Motor neuron (in vitro differentiated cells): ENCODE results near the gene ARID1A. TPM values are rescaled to one million over a fixed set of nuclear protein-coding genes. Genes with fewer than 3 reads are reported as not detected.
A peak's percentile ranks its signal among the peaks of the same experiment; 100 is the strongest.
"Not testable (repeated sequence)": the region's sequence is repeated elsewhere in the genome, so short reads cannot be mapped to it uniquely, and the experiment has no call there.

ENCODE experiments used
- ATAC-seq, 8 experiments: fragments of 200-7000 bp; cut with Tn5 transposase; replicated peaks in 6 of 8; 2 replicates each; pipeline ENCODE4 v1.8.0; 2021; ENCODE audit warnings: mild to moderate bottlenecking in 8 of 8, moderate library complexity in 8 of 8
- H3K27ac ChIP-seq, 2 donors: fragments of 250-450 bp; sonication (Bioruptor Pico); 2 replicates each; pipeline ENCODE4 v1.9.0; 2021; ENCODE audit warnings: antibody characterized with exemption in 2 of 2, mild to moderate bottlenecking in 2 of 2, moderate library complexity in 1 of 2
- H3K4me1 ChIP-seq, 2 donors: fragments of 250-450 bp; sonication (Bioruptor Pico); replicated peaks in 1 of 2; 2 replicates each; pipeline ENCODE4 v1.6.1; 2021; ENCODE audit warnings: antibody characterized with exemption in 2 of 2, mild to moderate bottlenecking in 2 of 2, moderate library complexity in 1 of 2
- H3K4me3 ChIP-seq, 5 donors: fragments of 250-450 bp; sonication (Bioruptor Pico); 2 replicates each; pipeline ENCODE4 v1.9.0; 2021; ENCODE audit warnings: antibody characterized with exemption in 5 of 5, mild to moderate bottlenecking in 5 of 5, moderate library complexity in 4 of 5
- WGBS, 10 experiments: fragments of 450-650 bp; shearing (Covaris generic); methylation state at CpG; one replicate each; pipeline ENCODE4 v1.0.0; 2022; 5-methylcytosine and 5-hydroxymethylcytosine counted together
- in situ Hi-C, 9 experiments: fragments of 400-800 bp; cut with MboI; loops; one replicate each; pipeline ENCODE4 v1.15.0; 2021; ENCODE audit warnings: low sequenced_read_pairs in 9 of 9, low pct_unique_long_range_greater_than_20kb in 2 of 9; ENCODE audit not compliant: unreplicated experiment in 9 of 9
- total RNA-seq, 8 experiments: library from RNA; unstranded; fragments of 300-600 nt; gene quantifications; 2 replicates each; pipeline versions ENCODE4 v1.2.3 to v1.2.4, GENCODE V29; 2022

ARID1A gene
- total RNA-seq, 8 experiments from 2014 or later, result 10.0 to 80.0 (median 56.3) TPM

- H3K4me1 ChIP-seq, result peaks cover 70 to 71% of the 10 kb centered on the region in 2 donors
- H3K27ac ChIP-seq, result no peak overlapping the region
- no peak for ATAC-seq
- H3K4me3 ChIP-seq, result no peak overlapping the region
- WGBS, 10 experiments, result 60 to 100% (median 80%) methylated on average over 1 of the region's 1 CpG; no CpG with 5 or more reads in 4 of the 10 experiments
- in situ Hi-C loops, result no loop called here
These were observed 6.8 kb downstream of the ARID1A start for GRCh38 chr1:26702680-26703038.

- in situ Hi-C loops, result no loop called here
- ATAC-seq, result no peak
- no peak overlapping the region for H3K27ac ChIP-seq
- H3K4me1 ChIP-seq, result peaks cover 70 to 71% of the 10 kb centered on the region in 2 donors
- H3K4me3 ChIP-seq, result no peak overlapping the region
These were observed 7.7 kb downstream of the ARID1A start for GRCh38 chr1:26703478-26703877.

GRCh38 chr1:26704629-26705028, 8.8 kb downstream of the ARID1A start:
- Histone ChIP-seq H3K4me3 (no peak overlapping the region), H3K4me1 (peaks cover 66 to 70% of the 10 kb centered on the region in 2 donors), H3K27ac (peak overlapping the region in 1 of 2 donors; percentile 27)
- WGBS, 10 experiments, result 71 to 100% (median 100%) methylated on average over 1 to 5 of the region's 5 CpGs; no CpG with 5 or more reads in 2 of the 10 experiments
- in situ Hi-C loops, result no loop called here
- ATAC-seq, result no peak

- peaks cover 60 to 67% of the 10 kb centered on the region in 2 donors for H3K4me1 ChIP-seq
- H3K4me3 ChIP-seq, ATAC-seq, H3K27ac ChIP-seq, in situ Hi-C loops: not testable (repeated sequence)
- 83 to 100% (median 94%) methylated on average over 1 to 4 of the region's 4 CpGs; no CpG with 5 or more reads in 1 of the 10 experiments for WGBS, 10 experiments
These were observed 9.4 kb downstream of the ARID1A start for GRCh38 chr1:26705227-26705626.

GRCh38 chr1:26705788-26706311, 10.0 kb downstream of the ARID1A start:
- in situ Hi-C loops, result no loop called here
- no peak overlapping the region for H3K27ac ChIP-seq
- WGBS, 10 experiments, result 13 to 100% (median 81%) methylated on average over 1 of the region's 1 CpG; no CpG with 5 or more reads in 2 of the 10 experiments
- H3K4me1 ChIP-seq, result peaks cover 53 to 62% of the 10 kb centered on the region in 2 donors
- ATAC-seq, result peak in 6 of 8 experiments; percentile 18 to 85 (median 28)
- no peak overlapping the region for H3K4me3 ChIP-seq

- WGBS, 10 experiments, result 0 to 41% (median 20%) methylated on average over 1 to 5 of the region's 5 CpGs; no CpG with 5 or more reads in 1 of the 10 experiments
- H3K4me1 ChIP-seq, result peaks cover 49 to 58% of the 10 kb centered on the region in 2 donors
- peak in 6 of 8 experiments; percentile 23 to 50 (median 38) for ATAC-seq
- H3K27ac ChIP-seq, result no peak overlapping the region
- in situ Hi-C loops, result no loop called here
- no peak overlapping the region for H3K4me3 ChIP-seq
These were observed 10.5 kb downstream of the ARID1A start for GRCh38 chr1:26706315-26706714.

- H3K4me3 ChIP-seq, result no peak overlapping the region
- 0 to 100% (median 96%) methylated on average over 1 to 5 of the region's 5 CpGs; no CpG with 5 or more reads in 2 of the 10 experiments for WGBS, 10 experiments
- peaks cover 12 to 19% of the 10 kb centered on the region in 2 donors for H3K4me1 ChIP-seq
- ATAC-seq, result no peak
- H3K27ac ChIP-seq, result no peak overlapping the region
- in situ Hi-C loops, result no loop called here
These were observed 15.0 kb downstream of the ARID1A start for GRCh38 chr1:26710811-26711210.

GRCh38 chr1:26711777-26712176, 16.0 kb downstream of the ARID1A start:
- Histone ChIP-seq H3K4me1 (peaks cover 2 to 15% of the 10 kb centered on the region in 2 donors), H3K4me3 (no peak overlapping the region), H3K27ac (no peak overlapping the region)
- 79 to 100% (median 99%) methylated on average over 2 to 5 of the region's 5 CpGs; no CpG with 5 or more reads in 4 of the 10 experiments for WGBS, 10 experiments
- no peak for ATAC-seq
- in situ Hi-C loops, result no loop called here

- in situ Hi-C loops, result no loop called here
- WGBS, 10 experiments, result 35 to 100% (median 75%) methylated on average over 1 to 2 of the region's 2 CpGs; no CpG with 5 or more reads in 4 of the 10 experiments
- H3K27ac ChIP-seq, result no peak overlapping the region
These were observed 21.2 kb downstream of the ARID1A start for GRCh38 chr1:26717017-26717491.

GRCh38 chr1:26719205-26719604, 23.4 kb downstream of the ARID1A start:
- Histone ChIP-seq H3K4me3 (no peak overlapping the region), H3K27ac (no peak overlapping the region), H3K4me1 (peaks cover 21 to 36% of the 10 kb centered on the region in 2 donors)
- ATAC-seq, result no peak
- WGBS, 10 experiments, result 17 to 100% (median 88%) methylated on average over 2 to 3 of the region's 3 CpGs; no CpG with 5 or more reads in 1 of the 10 experiments
- in situ Hi-C loops, result no loop called here

More at GRCh38 chr1:26717017-26717491, 21.2 kb downstream of the ARID1A start:
- H3K4me3 ChIP-seq, result no peak overlapping the region
- peak in 5 of 8 experiments; percentile 17 to 83 (median 31) for ATAC-seq
- H3K4me1 ChIP-seq, result peaks cover 0 to 14% of the 10 kb centered on the region in 2 donors

GRCh38 chr1:26721669-26722355, 26.0 kb downstream of the ARID1A start:
- no peak overlapping the region for H3K27ac ChIP-seq
- ATAC-seq, result no peak
- peaks cover 40 to 49% of the 10 kb centered on the region in 2 donors for H3K4me1 ChIP-seq
- 90 to 100% (median 100%) methylated on average over 1 to 2 of the region's 2 CpGs; no CpG with 5 or more reads in 2 of the 10 experiments for WGBS, 10 experiments
- H3K4me3 ChIP-seq, result no peak overlapping the region
- in situ Hi-C loops, result no loop called here

- peak overlapping the region in 3 of 5 donors; percentile 2 to 12 (median 7) for H3K4me3 ChIP-seq
- 4 to 38% (median 14%) methylated on average over 1 to 18 of the region's 19 CpGs for WGBS, 10 experiments
- H3K4me1 ChIP-seq, result peaks cover 49 to 62% of the 10 kb centered on the region in 2 donors
- H3K27ac ChIP-seq, result peak overlapping the region; percentile 25 to 64
- ATAC-seq, result peak; percentile 90 to 95 (median 92)
- in situ Hi-C loops, result no loop called here
These were observed 27.5 kb downstream of the ARID1A start for GRCh38 chr1:26723013-26723991.
